Measurements from ENCODE around the gene GFOD2. TPM values are rescaled to one million over a fixed set of nuclear protein-coding genes. Genes with fewer than 3 reads are reported as not detected.

Gene GFOD2
- total and polyA plus RNA-seq, 2 of the 13 experiments (the other 11 are each of a cell fraction or from before 2014, with no cell fraction given) = 11.1 to 17.2 TPM

DNA sequence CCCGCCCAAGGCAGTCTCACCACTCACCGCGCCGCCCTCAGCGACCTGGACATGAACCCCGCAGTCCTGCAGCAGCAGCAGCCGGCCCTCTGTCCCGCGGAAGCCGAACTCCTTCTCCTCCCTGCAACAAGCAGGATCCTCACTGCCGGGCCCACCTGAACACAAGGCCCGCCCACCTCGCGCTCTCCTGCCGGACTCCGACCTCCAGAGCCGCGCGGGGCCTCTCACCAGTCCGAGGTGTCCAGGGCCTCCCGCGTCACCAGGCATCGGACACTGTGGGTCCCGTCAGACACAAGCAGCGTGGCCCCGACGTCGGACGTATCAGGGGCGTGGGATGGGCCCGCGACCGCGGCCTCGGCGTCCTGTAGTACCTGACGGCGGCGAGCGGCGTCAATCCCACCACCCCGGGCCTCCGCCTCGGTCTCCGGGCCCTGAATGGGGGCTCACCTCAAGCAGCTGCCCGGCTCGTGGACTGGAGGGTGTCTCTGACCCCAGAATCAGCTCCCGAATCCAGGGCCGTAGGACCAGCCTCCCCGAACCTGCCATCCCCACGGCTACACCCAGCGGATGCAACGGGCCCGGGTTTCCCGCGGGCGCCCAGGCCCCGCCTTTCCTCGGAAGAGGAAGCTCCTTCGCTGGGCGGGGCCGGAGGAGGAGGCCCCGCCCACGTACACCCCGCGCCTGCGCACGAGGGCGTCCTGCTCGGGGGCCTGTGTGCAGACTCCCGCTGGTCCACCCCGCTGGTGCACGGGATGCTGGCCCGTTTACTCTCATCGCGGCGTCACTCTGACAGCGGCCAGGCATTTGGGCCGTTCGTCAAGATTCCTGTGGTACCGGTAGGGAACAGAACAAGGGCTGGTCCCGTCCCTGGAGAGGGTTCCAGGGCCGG is 59.2 kb downstream of the GFOD2 start, which contains the start of gene ACD (continued):
- TF ChIP-seq MYNN (CRISPR knock-in tag; IDR thresholded peaks at IDR 0.05; ENCODE audit: low read depth) = no peak; the same call in 1 of the 2 replicates
- TF ChIP-seq, protein P1, sequence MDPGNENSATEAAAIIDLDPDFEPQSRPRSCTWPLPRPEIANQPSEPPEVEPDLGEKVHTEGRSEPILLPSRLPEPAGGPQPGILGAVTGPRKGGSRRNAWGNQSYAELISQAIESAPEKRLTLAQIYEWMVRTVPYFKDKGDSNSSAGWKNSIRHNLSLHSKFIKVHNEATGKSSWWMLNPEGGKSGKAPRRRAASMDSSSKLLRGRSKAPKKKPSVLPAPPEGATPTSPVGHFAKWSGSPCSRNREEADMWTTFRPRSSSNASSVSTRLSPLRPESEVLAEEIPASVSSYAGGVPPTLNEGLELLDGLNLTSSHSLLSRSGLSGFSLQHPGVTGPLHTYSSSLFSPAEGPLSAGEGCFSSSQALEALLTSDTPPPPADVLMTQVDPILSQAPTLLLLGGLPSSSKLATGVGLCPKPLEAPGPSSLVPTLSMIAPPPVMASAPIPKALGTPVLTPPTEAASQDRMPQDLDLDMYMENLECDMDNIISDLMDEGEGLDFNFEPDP (CRISPR knock-in tag; conservative IDR thresholded peaks at IDR 0.05) = 0 out of 2 replicates have a peak, but pooled peaks have one; percentile 90
- peak; percentile 73 for TF ChIP-seq KDM4B (CRISPR knock-in tag; IDR thresholded peaks at IDR 0.05)
- peak; percentile 87 for TF ChIP-seq GTF3A (CRISPR knock-in tag; conservative IDR thresholded peaks at IDR 0.05)
- TF ChIP-seq XBP1 (CRISPR knock-in tag; IDR thresholded peaks at IDR 0.05) = no peak
- TF ChIP-seq XRCC5 (optimal IDR thresholded peaks at IDR 0.05; ENCODE audit: low read length) = peak; percentile 78
- no peak for TF ChIP-seq ZNF775 (CRISPR knock-in tag; IDR thresholded peaks at IDR 0.05; ENCODE audit: borderline replicate concordance)
- TF ChIP-seq PITX1 (CRISPR knock-in tag; IDR thresholded peaks at IDR 0.05) = peak; percentile 56
- no peak for TF ChIP-seq MTF1 (CRISPR knock-in tag; IDR thresholded peaks at IDR 0.05)
- TF ChIP-seq ZNF589 (CRISPR knock-in tag; conservative IDR thresholded peaks at IDR 0.05) = 0 out of 2 replicates have a peak, but pooled peaks have one; percentile 60
- TF ChIP-seq, protein P2, sequence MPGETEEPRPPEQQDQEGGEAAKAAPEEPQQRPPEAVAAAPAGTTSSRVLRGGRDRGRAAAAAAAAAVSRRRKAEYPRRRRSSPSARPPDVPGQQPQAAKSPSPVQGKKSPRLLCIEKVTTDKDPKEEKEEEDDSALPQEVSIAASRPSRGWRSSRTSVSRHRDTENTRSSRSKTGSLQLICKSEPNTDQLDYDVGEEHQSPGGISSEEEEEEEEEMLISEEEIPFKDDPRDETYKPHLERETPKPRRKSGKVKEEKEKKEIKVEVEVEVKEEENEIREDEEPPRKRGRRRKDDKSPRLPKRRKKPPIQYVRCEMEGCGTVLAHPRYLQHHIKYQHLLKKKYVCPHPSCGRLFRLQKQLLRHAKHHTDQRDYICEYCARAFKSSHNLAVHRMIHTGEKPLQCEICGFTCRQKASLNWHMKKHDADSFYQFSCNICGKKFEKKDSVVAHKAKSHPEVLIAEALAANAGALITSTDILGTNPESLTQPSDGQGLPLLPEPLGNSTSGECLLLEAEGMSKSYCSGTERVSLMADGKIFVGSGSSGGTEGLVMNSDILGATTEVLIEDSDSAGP (CRISPR knock-in tag; IDR thresholded peaks at IDR 0.05; ENCODE audit: borderline replicate concordance) = peak; percentile 71; the same call in 1 of the 2 replicates
- TF ChIP-seq, protein P3, sequence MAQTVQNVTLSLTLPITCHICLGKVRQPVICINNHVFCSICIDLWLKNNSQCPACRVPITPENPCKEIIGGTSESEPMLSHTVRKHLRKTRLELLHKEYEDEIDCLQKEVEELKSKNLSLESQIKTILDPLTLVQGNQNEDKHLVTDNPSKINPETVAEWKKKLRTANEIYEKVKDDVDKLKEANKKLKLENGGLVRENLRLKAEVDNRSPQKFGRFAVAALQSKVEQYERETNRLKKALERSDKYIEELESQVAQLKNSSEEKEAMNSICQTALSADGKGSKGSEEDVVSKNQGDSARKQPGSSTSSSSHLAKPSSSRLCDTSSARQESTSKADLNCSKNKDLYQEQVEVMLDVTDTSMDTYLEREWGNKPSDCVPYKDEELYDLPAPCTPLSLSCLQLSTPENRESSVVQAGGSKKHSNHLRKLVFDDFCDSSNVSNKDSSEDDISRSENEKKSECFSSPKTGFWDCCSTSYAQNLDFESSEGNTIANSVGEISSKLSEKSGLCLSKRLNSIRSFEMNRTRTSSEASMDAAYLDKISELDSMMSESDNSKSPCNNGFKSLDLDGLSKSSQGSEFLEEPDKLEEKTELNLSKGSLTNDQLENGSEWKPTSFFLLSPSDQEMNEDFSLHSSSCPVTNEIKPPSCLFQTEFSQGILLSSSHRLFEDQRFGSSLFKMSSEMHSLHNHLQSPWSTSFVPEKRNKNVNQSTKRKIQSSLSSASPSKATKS (CRISPR knock-in tag; IDR thresholded peaks at IDR 0.05) = no peak
- TF ChIP-seq, protein P4, sequence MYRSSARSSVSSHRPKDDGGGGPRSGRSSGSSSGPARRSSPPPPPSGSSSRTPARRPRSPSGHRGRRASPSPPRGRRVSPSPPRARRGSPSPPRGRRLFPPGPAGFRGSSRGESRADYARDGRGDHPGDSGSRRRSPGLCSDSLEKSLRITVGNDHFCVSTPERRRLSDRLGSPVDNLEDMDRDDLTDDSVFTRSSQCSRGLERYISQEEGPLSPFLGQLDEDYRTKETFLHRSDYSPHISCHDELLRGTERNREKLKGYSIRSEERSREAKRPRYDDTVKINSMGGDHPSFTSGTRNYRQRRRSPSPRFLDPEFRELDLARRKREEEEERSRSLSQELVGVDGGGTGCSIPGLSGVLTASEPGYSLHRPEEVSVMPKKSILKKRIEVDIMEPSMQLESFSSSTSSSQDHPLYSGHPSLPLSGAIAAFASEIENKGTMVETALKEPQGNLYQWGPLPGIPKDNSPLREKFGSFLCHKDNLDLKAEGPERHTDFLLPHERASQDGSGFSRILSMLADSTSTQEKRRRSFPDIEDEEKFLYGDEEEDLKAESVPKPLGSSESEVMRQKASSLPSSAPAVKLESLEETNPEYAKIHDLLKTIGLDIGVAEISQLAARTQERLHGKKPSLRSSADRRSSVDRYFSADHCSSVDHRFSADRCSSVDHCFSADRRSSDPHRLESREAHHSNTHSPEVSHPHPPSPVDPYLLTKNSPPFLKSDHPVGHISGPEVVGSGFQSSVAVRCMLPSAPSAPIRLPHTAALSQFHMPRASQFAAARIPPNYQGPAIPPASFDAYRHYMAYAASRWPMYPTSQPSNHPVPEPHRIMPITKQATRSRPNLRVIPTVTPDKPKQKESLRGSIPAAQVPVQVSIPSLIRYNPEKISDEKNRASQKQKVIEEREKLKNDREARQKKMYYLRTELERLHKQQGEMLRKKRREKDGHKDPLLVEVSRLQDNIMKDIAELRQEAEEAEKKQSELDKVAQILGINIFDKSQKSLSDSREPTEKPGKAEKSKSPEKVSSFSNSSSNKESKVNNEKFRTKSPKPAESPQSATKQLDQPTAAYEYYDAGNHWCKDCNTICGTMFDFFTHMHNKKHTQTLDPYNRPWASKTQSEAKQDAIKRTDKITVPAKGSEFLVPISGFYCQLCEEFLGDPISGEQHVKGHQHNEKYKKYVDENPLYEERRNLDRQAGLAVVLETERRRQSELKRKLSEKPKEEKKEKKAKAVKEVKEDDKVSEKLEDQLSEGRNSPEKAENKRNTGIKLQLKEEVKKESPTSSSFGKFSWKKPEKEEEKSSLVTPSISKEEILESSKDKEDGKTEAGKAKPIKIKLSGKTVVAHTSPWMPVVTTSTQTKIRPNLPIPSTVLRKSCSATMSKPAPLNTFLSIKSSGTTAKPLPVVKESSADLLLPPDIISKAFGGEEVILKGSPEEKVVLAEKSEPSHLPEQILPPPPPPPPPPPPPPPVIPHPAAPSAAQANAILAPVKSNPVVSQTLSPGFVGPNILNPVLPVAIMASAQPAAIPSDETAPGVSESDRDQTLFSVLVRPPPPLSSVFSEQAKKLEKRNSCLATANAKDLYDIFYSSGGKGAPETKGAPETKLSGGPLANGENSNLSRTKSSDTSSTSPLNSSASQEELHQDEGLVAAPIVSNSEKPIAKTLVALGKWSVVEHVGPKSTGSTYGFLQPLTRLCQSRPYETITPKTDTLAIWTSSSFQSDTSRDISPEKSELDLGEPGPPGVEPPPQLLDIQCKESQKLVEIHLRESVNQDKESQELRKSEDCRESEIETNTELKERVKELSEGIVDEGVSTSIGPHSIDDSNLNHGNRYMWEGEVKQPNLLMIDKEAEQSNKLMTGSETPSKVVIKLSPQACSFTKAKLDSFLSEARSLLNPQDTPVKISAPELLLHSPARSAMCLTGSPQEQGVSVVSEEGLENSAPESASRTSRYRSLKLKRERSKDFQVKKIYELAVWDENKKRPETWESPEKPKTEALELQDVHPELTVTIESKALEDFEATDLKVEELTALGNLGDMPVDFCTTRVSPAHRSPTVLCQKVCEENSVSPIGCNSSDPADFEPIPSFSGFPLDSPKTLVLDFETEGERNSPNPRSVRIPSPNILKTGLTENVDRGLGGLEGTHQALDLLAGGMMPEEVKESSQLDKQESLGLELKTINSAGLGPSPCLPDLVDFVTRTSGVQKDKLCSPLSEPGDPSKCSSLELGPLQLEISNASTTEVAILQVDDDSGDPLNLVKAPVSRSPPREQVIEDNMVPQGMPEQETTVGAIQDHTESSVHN (CRISPR knock-in tag; IDR thresholded peaks at IDR 0.05) = peak; percentile 81; the same call in 1 of the 2 replicates
- TF ChIP-seq NFYC (CRISPR knock-in tag; IDR thresholded peaks at IDR 0.05) = no peak
